Measurements from ENCODE around the gene KCNK7.

DNA sequence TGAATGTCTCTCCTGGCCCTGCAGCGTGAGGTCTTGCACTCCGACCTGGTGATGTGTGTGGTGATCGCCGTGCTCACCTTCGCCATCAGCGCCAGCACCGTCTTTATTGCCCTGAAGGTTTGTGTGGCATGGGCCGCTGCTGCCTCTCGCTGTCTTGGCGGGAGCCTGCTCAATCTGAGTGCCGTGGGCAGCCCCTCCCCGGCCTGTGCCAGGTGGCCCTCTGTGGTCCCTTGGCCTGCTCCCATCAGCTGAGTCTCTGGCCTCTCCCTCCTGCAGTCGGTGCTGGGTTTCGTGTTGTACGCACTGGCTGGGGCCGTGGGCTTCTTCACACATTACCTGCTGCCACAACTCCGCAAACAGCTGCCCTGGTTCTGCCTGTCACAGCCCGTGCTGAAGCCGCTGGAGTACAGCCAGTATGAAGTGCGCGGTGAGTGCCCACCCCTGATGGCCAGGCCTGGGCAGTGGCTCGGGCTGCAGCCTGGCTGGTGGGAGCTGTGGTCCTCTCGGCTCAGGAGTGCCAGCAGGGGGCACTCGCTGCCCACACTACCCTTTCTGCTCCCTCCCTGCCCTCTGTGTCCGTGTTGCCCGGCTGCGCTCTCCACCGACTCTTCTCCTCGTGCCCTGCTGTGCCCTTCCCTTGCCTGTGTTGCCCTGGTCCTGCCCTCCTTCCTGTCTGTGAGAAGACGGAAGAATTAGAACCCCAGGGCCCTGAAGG is 30.2 kb upstream of the KCNK7 start:
- no peak for TF ChIP-seq POLR2A (IDR thresholded peaks at IDR 0.05; ENCODE audit: low read length)
- no peak for TF ChIP-seq GATA1 (IDR thresholded peaks at IDR 0.05; ENCODE audit: low read depth, low read length)

Measured in erythroblast (primary cell).